Measurements from ENCODE around the gene CEP20.

GRCh38 chr16:15843635-15844279 lies 44.6 kb downstream of the CEP20 start:
- TF ChIP-seq EZH2 (IDR thresholded peaks at IDR 0.05; ENCODE audit: low read depth, low read length, severe bottlenecking), result no peak
- TF ChIP-seq EP300 (IDR thresholded peaks at IDR 0.05; ENCODE audit: borderline replicate concordance in 1 of 2, low read depth in 2 of 2, low read length in 2 of 2), result no peak
- TF ChIP-seq CTCF (IDR thresholded peaks at IDR 0.05; ENCODE audit: control extremely low read depth in 1 of 3, insufficient read depth in 1 of 3, low read depth in 1 of 3, low read length in 3 of 3), result no peak
- TF ChIP-seq GTF2F1 (IDR thresholded peaks at IDR 0.05; ENCODE audit: borderline replicate concordance, low read depth, low read length), result no peak
- no peak for TF ChIP-seq BACH1 (IDR thresholded peaks at IDR 0.05; ENCODE audit: low read length)
